Activated naive CD4-positive, alpha-beta T cell treated with anti-CD3 and anti-CD28 coated beads, Interleukin-2, amount 50 U/mL, for 24 hours (primary cell): ENCODE results near the gene MIS18BP1.
A peak's percentile ranks its signal among the peaks of the same experiment; 100 is the strongest.
"Not testable (repeated sequence)": the region's sequence is repeated elsewhere in the genome, so short reads cannot be mapped to it uniquely, and the experiment has no call there.

ENCODE experiments used
- H3K27ac Mint-ChIP-seq: one replicate; pipeline ENCODE4 v1.8.0; 2021; ENCODE audit warnings: mild to moderate bottlenecking, mixed read lengths
- H3K27me3 Mint-ChIP-seq: one replicate; pipeline ENCODE4 v1.8.0; 2021; ENCODE audit warnings: mixed read lengths
- H3K36me3 Mint-ChIP-seq: one replicate; pipeline ENCODE4 v1.8.0; 2021; ENCODE audit warnings: mixed read lengths
- H3K4me1 Mint-ChIP-seq: one replicate; pipeline ENCODE4 v1.8.0; 2021; ENCODE audit warnings: mixed read lengths
- H3K4me3 Mint-ChIP-seq: one replicate; pipeline ENCODE4 v1.8.0; 2021; ENCODE audit warnings: mild to moderate bottlenecking, mixed read lengths
- H3K9me3 Mint-ChIP-seq: one replicate; pipeline ENCODE4 v1.8.0; 2021; ENCODE audit warnings: mixed read lengths

MIS18BP1 gene

GRCh38 chr14:45253754-45254310, 830 bp upstream of the MIS18BP1 start:
- H3K4me1 Mint-ChIP-seq = peaks cover 19% of the 10 kb centered on the region
- H3K27ac Mint-ChIP-seq = peak overlapping the region; percentile 95
- H3K27me3 Mint-ChIP-seq = no peaks in the 10 kb centered on the region
- H3K36me3 Mint-ChIP-seq = peaks cover 5% of the 10 kb centered on the region
- peak overlapping the region; percentile 95 for H3K4me3 Mint-ChIP-seq
- peaks cover 7% of the 10 kb centered on the region for H3K9me3 Mint-ChIP-seq

DNA sequence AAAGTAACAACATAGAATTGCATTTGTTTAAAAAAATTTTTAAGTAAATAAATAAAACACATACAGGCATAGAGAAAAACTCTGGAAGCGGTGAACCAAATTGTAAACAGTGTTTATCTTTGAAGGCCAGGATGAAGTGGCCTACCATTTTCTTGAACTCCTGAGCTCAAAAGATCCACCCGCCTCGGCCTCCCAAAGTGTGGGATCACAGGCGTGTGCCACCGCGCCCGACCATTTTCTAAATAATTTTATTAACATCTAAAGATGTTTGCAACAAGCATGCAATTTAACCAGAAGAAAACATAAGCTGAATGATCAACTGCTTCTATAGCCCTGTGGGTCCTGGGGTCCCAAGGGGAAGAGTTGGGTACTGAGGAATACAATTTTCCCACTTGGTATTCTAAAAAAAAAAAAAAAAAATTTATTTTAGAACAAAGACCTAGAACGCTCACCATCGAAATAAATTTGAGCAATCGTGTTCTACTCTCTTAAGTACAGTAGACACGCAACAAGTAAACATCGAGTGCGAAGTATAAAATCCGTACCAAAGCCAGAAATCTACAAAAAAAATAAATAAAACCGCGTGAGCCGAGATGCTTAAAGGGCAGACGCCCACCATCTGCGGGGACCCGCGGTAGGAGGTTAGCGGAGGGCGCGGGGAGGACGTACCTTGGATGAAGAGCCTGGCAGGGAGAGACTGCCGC, 484 bp downstream of the MIS18BP1 start:
- H3K36me3 Mint-ChIP-seq = no peaks in the 10 kb centered on the region
- H3K9me3 Mint-ChIP-seq = no peaks in the 10 kb centered on the region
- H3K4me1 Mint-ChIP-seq = peaks cover 19% of the 10 kb centered on the region
- H3K27me3 Mint-ChIP-seq = no peaks in the 10 kb centered on the region
- H3K4me3 Mint-ChIP-seq = peak overlapping the region; percentile 95
- H3K27ac Mint-ChIP-seq = peak overlapping the region; percentile 82

DNA sequence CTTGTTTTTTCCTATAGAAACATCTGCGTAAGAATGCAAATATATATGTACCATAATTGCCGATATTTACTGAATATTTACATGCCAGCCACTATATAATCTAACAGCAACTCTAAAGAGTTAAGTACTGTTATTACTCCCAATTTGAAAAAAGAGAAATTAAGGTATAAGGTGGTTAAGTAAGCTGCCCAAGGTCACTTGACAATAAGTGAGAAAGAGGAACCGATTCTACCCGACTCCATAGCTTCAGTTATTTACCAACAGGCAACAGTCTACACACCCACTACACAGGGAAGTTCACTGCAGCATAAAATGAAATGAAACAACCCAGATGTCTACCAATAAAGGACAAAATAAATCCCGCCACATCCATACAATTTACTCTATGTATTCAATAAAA, 1.1 kb downstream of the MIS18BP1 start:
- no peaks in the 10 kb centered on the region for H3K27me3 Mint-ChIP-seq
- H3K9me3 Mint-ChIP-seq = no peaks in the 10 kb centered on the region
- H3K27ac Mint-ChIP-seq = peak overlapping the region; percentile 27
- H3K4me1 Mint-ChIP-seq = peaks cover 19% of the 10 kb centered on the region
- no peaks in the 10 kb centered on the region for H3K36me3 Mint-ChIP-seq
- H3K4me3 Mint-ChIP-seq = peak overlapping the region; percentile 95

- Mint-ChIP-seq H3K27me3 (no peaks in the 10 kb centered on the region), H3K4me1 (peaks cover 19% of the 10 kb centered on the region), H3K4me3 (peak overlapping the region; percentile 44), H3K9me3 (no peaks in the 10 kb centered on the region), H3K36me3 (no peaks in the 10 kb centered on the region), H3K27ac (no peak overlapping the region)
Measured at GRCh38 chr14:45249856-45250575, 3.0 kb downstream of the MIS18BP1 start.

DNA sequence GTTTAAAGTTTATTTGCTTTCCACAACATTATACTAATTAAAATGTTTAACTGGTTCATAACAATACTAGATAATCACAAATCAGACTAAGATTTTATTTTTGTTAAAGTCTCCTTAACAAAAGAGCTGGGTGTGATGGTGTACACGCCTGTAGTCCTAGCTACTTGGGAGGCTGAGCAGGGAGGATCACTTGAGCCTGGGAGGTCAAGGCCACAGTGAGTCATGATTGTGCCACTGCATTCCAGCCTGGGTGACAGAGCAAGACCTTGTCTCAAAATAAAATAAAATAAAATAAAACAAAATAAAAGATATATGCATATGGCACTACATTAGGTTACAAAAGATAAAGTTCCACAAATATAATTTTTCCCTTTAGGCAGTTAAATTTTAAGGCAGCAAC, 5.6 kb downstream of the MIS18BP1 start:
- no peaks in the 10 kb centered on the region for H3K27me3 Mint-ChIP-seq
- H3K4me3 Mint-ChIP-seq = no peak overlapping the region
- H3K27ac Mint-ChIP-seq = no peak overlapping the region
- H3K4me1 Mint-ChIP-seq = peaks cover 19% of the 10 kb centered on the region
- no peaks in the 10 kb centered on the region for H3K36me3 Mint-ChIP-seq
- H3K9me3 Mint-ChIP-seq = no peaks in the 10 kb centered on the region

DNA sequence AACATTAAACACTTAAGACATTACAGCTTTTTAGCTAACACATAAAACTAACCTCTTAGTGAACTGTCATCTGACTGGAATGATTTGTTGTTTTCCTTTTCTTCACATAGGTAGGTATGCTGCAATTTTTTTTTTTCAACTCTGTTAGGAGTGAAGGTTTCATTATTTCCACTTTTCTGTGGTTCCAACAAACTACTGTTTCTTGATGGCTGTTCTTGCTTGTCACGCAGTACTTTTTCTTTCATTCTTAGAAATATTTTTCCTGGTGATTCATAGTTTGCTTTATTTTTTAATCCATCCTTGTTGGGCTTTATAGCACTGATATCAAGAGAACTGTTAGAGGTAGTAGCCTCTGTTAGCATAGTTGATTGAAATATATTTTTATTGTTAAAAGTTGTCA, 6.3 kb downstream of the MIS18BP1 start:
- H3K4me3 Mint-ChIP-seq = no peak overlapping the region
- H3K4me1 Mint-ChIP-seq = peaks cover 15% of the 10 kb centered on the region
- no peak overlapping the region for H3K27ac Mint-ChIP-seq
- H3K36me3 Mint-ChIP-seq = peaks cover 4% of the 10 kb centered on the region
- no peaks in the 10 kb centered on the region for H3K27me3 Mint-ChIP-seq
- no peaks in the 10 kb centered on the region for H3K9me3 Mint-ChIP-seq

GRCh38 chr14:45246151-45246550, 6.9 kb downstream of the MIS18BP1 start:
- Mint-ChIP-seq H3K27ac (no peak overlapping the region), H3K36me3 (peaks cover 6% of the 10 kb centered on the region), H3K9me3 (no peaks in the 10 kb centered on the region), H3K4me3 (no peak overlapping the region), H3K4me1 (peaks cover 10% of the 10 kb centered on the region), H3K27me3 (no peaks in the 10 kb centered on the region)

DNA sequence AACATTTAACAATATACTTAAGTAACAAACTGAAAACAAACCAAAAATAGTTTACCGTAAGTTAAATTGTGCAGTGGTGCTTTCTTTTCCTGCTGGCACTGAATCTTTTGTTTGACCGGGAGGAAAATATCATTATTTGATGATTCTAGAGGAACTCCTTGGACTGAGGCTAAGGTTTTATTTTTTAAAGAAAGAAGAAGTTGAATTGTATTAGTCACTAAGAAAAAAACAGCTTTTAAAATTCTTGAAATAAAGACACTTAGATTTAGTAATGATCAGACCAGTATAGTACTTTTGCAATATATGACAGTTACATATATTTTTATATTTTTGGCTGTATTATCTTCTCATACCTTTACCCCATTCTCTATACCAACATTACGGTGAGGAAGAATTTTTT, 10.3 kb downstream of the MIS18BP1 start:
- Mint-ChIP-seq H3K4me1 (no peaks in the 10 kb centered on the region), H3K36me3 (peaks cover 15% of the 10 kb centered on the region), H3K9me3 (no peaks in the 10 kb centered on the region), H3K27me3 (no peaks in the 10 kb centered on the region), H3K27ac (no peak overlapping the region), H3K4me3 (no peak overlapping the region)

GRCh38 chr14:45238988-45239387, 14.0 kb downstream of the MIS18BP1 start:
- Mint-ChIP-seq H3K9me3 (no peaks in the 10 kb centered on the region), H3K4me3 (no peak overlapping the region), H3K4me1 (no peaks in the 10 kb centered on the region), H3K27me3 (no peaks in the 10 kb centered on the region), H3K36me3 (peaks cover 21% of the 10 kb centered on the region), H3K27ac (no peak overlapping the region)

- peaks cover 38% of the 10 kb centered on the region for H3K36me3 Mint-ChIP-seq
- peaks cover 10% of the 10 kb centered on the region for H3K4me1 Mint-ChIP-seq
- H3K27ac Mint-ChIP-seq = no peak overlapping the region
- no peaks in the 10 kb centered on the region for H3K9me3 Mint-ChIP-seq
- H3K4me3 Mint-ChIP-seq = no peak overlapping the region
- H3K27me3 Mint-ChIP-seq = no peaks in the 10 kb centered on the region
Measured at GRCh38 chr14:45227566-45227965, 25.4 kb downstream of the MIS18BP1 start.

GRCh38 chr14:45222485-45223262, 30.3 kb downstream of the MIS18BP1 start:
- no peak overlapping the region for H3K27ac Mint-ChIP-seq
- H3K4me3 Mint-ChIP-seq = no peak overlapping the region
- no peaks in the 10 kb centered on the region for H3K27me3 Mint-ChIP-seq
- peaks cover 27% of the 10 kb centered on the region for H3K36me3 Mint-ChIP-seq
- peaks cover 10% of the 10 kb centered on the region for H3K4me1 Mint-ChIP-seq
- no peaks in the 10 kb centered on the region for H3K9me3 Mint-ChIP-seq

DNA sequence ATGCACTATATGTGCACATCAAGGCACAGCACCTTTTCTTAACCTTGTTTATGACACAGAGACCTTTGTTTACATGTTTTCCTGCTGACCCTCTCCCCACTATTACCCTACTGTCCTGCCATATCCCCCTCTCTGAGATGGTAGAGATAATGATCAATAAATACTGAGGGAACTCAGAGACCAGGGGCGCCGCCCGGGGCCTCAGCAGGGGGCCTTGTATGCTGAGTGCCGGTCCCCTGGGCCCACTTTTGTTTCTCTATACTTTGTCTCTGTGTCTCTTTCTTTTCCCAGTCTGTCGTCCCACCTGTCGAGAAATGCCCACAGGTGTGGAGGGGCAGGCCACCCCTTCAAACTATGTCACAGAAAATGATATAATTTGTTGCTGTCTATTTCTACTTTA, 38.7 kb downstream of the MIS18BP1 start:
- H3K4me3 Mint-ChIP-seq, H3K9me3 Mint-ChIP-seq, H3K27ac Mint-ChIP-seq, H3K36me3 Mint-ChIP-seq, H3K27me3 Mint-ChIP-seq, H3K4me1 Mint-ChIP-seq: not testable (repeated sequence)

DNA sequence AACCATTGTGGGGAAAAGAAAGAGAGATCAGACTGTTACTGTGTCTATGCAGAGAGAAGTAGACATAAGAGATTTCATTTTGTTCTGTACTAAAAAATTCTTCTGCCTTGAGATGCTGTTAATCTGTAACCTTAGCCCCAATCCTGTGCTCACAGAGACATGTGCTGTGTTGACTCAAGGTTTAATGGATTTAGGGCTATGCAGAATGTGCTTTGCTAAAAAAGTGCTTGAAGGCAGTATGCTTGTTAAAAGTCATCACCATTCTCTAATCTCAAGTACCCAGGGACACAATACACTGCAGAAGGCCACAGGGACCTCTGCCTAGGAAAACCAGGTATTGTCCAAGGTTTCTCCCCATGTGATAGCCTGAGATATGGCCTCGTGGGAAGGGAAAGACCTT, 39.3 kb downstream of the MIS18BP1 start:
- not testable (repeated sequence) for H3K27ac Mint-ChIP-seq, H3K27me3 Mint-ChIP-seq, H3K4me1 Mint-ChIP-seq, H3K9me3 Mint-ChIP-seq, H3K4me3 Mint-ChIP-seq, H3K36me3 Mint-ChIP-seq

DNA sequence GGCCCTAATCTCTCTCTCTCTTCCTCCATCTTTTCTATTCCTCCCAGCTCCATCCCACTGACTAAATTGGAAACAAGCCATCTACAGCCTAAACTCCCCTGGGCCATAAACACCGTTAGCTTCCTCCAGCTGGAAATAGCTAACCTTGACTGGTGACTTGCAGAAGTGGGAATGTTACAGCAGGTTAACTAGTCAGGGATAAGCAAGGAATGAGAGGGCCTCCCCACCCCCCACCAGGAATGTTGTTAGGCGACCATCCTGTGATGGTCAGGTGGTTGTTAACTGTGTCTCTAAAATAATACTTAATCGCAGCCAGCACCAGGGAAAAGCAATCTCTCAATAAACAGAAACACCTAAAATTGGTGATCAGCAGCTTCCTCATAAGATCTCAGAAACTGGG, 40.8 kb downstream of the MIS18BP1 start:
- Mint-ChIP-seq H3K9me3 (no peaks in the 10 kb centered on the region), H3K27me3 (no peaks in the 10 kb centered on the region), H3K4me1 (no peaks in the 10 kb centered on the region), H3K4me3 (no peak overlapping the region), H3K27ac (no peak overlapping the region), H3K36me3 (peaks cover 10% of the 10 kb centered on the region)

- no peaks in the 10 kb centered on the region for H3K27me3 Mint-ChIP-seq
- H3K4me3 Mint-ChIP-seq = no peak overlapping the region
- no peak overlapping the region for H3K27ac Mint-ChIP-seq
- H3K36me3 Mint-ChIP-seq = peaks cover 14% of the 10 kb centered on the region
- no peaks in the 10 kb centered on the region for H3K4me1 Mint-ChIP-seq
- peaks cover 5% of the 10 kb centered on the region for H3K9me3 Mint-ChIP-seq
Measured at GRCh38 chr14:45211295-45211694, 41.7 kb downstream of the MIS18BP1 start.

DNA sequence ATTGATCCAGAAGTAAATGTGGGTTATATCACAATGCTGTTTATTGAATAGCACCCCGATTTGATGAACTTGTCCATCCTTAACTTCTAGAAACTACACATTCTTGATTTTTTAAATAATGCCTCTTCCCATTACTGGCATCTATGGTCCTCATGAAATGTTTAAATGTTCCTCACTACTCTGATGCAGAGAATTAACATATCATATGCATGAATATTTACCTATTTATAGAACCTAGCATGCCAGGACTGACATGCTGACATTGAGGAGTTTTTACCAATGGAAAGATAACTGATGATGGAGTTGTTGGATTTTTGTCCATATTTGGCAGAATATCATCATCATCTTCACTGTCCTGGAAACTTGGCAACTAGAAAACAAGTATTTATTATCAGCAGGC, 42.8 kb downstream of the MIS18BP1 start:
- Mint-ChIP-seq H3K27ac (no peak overlapping the region), H3K4me1 (no peaks in the 10 kb centered on the region), H3K9me3 (peaks cover 5% of the 10 kb centered on the region), H3K27me3 (no peaks in the 10 kb centered on the region), H3K4me3 (no peak overlapping the region), H3K36me3 (peaks cover 17% of the 10 kb centered on the region)
